GM18870 (cell line): Measurements from ENCODE around the gene TNFAIP8L3.
"Not testable (repeated sequence)": the region's sequence is repeated elsewhere in the genome, so short reads cannot be mapped to it uniquely, and the experiment has no call there.

ENCODE experiments used
- ATAC-seq: cut with Tn5 transposase; IDR thresholded peaks from one replicate; pipeline ENCODE4 v1.9.1; 2021; ENCODE audit warnings: moderate library complexity; ENCODE audit not compliant: unreplicated experiment

TNFAIP8L3 gene

DNA sequence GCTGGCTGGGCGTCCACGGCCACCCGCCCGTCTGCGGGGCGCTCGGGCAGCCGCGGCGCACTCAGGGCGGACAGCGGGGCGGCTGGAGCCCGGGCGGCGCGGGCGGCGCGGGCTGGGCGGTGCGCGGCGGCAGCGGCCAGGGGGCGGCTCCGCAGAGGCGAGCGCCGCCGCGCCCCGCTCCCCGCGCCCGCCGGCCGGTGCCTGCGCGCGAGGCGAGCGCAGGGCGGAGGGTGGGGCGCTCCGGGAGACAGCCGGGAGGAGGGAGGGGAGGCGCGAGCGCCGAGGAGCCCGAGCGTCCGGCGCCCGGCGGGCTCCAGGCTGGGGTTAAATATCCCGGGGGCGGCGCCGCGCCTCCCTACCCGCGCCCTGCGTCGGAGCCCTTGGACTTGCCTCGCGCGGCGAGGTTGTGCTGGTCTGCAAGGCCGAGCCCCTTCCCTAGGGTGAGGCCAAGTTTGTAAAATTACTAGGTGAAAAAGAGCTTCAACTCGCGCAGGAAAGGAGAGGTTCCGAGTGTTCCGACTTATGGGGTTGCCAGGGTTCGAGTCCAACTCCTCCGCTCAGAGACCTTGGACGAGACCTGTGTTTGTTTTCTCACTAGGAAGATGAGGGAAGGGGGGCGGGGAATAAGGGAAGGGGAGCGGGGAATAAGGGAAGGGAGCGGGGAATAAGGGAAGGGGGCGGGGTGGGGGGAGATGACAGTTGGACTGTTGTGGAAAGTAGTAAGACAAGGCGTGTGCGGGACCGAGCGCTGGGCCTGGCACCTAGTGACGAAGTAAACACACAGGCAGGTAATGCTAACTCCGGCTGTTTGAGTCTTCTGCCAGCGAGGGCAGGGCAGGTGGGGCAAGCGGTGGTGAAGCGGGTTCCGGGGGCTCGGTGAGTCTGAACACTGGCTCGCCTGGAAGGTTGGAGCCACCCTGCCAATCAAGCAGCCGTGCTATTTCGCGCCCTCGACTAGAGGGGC, at the start of gene TNFAIP8L3:
Gene TNFAIP8L3, minus strand, starts transcription at position 301 of the 964 bp plus-strand sequence. CDS start 311 bp downstream, outside the sequence.
- no peak for ATAC-seq

DNA sequence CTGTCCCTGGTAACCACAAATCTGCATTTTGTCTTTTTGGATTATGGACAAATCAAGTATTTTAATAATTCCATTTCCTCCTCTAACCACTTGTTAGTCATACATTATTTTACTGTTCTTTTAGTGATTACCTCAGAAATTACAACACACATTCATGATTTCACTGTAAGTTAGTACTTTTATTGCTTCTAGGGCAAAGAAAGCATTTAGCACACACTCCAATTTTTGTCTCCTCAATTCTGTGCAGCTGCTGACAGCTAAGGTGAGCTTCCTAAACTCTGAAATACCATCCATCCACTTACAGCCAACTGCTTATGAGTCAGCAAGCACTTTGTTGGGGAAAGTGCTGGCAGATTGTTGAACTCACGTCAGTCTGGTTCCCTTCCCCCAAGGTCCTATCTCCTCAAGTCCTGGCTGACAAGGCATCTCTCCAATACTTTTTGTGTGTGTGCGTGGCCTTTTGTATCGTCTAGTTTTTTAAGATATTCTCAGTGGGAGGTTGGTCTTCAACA, 49.4 kb upstream of the TNFAIP8L3 start:
- no peak for ATAC-seq

DNA sequence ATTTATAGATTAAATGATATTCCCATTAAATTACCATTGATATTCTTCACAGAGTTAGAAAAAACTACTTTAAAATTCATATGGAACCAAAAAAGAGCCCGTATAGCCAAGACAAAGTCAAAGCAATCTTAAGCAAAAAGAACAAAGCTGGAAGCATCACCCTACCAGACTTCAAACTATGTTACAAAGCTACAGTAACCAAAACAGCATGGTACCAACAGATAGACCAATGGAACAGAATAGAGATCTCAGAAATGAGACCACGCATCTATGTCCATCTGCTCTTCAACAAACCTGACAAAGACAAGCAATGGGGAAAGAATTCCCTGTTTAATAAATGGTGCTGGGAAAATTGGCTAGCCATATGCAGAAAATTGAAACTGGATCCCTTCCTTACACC, 45.6 kb upstream of the TNFAIP8L3 start:
- not testable (repeated sequence) for ATAC-seq

DNA sequence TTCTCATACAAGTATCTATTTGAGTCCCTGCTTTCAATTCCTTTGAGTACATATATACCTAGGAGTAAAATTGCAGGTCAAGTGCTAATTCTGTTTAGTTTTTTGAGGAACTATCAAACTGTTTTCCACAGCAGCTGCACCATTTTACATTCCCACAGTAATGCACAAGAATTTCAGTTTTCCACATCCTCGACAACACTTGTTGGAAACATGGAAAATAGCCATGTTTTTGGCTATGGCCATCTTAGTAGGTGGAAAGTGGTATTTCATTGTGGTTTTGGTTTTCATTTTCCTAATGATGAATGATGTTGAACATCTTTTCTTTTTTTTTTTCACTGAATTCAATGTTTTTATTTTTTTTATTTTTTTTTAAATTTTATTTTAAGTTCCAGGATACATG, 44.4 kb upstream of the TNFAIP8L3 start:
- no peak for ATAC-seq

DNA sequence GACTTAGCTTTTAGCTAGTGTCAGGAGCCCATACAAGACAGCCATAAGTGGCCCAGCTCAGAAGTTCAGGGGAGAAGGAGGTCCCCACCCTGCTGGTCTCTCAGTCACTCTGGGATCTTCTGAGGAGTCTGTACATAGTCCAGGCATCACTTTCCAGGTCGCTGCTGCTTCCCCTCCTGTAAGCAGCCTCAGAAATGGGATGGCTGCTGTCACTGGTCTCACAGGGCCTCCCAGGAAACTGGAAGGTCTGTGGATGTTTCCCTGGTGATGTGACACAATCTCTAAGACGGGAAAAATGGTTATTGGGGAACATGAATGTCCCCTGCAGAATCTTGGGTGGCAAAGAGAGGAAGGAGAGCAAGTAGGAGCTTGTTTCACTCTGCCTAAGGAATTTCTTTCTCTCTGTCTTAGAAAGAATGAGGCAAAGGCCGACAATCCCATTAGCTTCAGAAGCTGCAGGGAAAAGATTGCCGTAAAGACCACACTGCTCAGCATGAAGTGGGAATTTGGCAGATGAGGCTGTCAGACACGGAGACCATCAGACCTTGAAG, 43.2 kb upstream of the TNFAIP8L3 start:
- no peak for ATAC-seq

DNA sequence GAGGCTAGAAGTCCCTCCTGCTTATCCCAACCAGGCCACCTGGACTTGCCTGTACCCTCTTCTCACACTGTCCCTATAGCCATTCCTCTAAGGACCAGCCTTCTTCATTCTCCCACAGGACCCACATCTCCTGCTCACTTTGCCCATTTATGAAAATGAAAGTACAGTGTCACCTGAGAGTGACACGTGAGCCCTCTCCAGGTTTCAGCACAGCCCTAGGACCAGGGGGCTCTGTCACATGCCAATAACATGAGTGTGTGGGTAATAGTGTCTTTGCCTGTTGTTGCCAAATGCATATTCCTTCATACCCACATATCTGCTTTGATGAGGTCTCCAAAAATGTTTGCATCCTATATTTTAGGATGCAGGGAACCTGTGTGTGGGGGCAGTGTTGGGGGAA, 42.3 kb upstream of the TNFAIP8L3 start:
- no peak for ATAC-seq

DNA sequence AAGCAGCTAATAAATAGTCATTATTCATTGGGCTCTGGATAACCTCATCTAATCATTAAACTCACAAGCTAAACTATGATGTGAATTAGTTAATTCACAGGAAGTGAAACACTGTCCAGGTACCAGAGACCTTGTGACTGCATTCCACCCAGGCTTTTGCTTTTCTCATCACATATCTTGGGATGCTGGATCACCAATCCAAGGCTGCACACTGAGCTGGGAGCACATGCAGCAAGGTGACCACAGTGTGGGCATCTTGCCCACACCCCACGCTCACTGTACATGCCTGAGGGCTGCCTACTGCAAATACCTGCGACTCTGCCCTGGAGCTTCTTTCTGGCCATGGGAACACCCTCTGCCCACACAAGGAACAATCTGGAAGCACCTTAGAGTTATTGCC, 40.6 kb upstream of the TNFAIP8L3 start:
- ATAC-seq, result no peak

DNA sequence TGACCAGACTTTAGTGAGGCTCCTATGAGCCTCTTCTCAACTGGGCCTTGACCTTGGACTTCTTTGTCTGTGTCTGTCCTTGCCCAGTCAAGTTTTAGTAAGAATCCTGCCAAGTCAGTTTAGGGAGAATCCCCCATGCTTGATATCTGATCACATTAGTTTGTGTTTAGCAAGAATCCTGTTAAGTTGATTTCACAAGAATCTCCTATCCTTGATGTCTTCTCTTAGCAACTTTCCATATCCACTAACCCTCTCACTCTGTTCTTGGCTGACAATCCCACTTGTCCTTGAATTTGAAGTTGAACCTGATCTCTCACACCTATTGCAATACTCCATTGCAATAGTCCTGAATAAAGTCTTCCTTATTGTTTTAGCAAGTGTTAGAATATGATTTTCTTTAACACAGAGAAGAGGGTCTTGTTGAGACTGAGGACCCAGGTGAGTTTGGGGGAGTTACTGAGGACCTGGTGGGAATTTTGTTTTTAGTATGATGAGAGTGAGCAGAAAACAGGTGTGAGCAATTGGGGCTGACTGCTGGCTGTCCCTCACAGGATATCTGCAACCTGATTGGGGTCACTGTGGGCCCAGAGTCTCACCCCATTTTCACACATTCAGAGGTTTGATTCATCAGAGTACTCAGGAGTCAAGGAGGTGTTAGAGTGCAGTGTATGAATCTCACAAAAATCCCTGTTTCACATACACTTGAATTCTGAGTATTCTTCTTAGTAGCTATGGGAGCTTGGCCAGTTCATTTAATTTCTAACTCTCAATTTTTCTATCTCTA, 39.9 kb upstream of the TNFAIP8L3 start:
- no peak for ATAC-seq

DNA sequence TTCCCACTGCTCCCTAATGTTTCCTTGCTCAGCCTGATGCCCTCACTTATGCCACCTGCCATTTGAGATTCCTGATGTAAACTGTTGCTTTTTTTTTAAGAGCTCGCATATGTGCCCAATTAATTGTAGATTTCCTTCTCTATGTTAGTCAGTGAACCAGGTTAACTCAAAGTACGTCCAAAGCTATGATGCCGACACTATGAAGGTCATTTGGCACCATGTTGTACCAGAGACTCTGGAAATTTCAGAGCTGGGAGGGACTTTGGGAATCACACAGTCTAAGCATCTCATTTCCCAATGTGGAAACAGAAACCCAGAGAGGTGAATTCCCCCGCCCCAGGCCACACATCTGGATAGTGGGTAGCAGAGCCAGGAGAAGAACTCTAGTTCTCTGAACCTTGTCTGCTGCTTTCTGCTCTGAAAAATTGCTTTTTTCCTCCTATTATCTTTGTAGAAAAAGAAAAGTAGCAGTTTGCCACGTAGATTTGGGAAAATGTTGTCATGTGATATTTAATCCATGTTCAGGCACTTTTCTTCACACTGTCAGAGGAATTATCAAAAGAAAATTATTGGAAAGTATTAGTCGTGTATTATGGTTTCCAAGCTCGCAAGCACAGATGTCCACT, 38.5 kb upstream of the TNFAIP8L3 start:
- ATAC-seq, result no peak

DNA sequence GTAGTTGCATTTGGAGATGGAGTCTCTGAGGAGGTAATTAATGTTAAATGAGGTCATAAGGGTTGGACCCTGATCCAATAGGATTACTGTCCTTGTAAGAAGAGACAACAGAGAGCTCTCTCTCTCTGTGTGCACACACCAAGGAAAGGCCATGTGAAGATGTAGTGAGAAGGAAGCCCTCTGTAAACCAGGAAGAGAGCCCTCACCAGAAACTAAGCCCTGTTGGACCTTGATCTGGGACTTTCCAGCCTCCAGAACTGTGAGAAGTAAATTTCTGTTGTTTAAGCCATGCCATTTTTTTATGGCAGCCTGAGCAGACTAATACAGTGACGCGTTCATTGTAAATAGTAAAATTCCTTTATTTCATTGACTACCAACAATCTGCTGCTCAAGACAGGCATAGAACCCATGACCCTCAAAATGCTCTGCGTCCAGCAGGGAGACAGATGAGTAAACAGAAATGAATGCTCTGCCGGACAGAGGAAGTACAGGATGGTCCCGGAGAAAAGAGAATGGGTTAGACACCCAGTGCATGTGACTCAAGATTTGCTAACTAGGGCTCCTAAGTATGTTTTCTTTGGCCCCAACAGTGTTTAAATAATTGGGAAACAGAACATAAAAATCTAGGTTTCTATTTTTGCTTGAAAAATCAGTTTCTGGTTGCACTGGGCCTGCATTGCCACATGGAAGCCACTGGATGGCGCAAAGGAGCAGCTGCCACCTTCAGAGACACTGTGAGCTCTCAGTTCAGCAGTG, 37.9 kb upstream of the TNFAIP8L3 start:
- no peak for ATAC-seq

DNA sequence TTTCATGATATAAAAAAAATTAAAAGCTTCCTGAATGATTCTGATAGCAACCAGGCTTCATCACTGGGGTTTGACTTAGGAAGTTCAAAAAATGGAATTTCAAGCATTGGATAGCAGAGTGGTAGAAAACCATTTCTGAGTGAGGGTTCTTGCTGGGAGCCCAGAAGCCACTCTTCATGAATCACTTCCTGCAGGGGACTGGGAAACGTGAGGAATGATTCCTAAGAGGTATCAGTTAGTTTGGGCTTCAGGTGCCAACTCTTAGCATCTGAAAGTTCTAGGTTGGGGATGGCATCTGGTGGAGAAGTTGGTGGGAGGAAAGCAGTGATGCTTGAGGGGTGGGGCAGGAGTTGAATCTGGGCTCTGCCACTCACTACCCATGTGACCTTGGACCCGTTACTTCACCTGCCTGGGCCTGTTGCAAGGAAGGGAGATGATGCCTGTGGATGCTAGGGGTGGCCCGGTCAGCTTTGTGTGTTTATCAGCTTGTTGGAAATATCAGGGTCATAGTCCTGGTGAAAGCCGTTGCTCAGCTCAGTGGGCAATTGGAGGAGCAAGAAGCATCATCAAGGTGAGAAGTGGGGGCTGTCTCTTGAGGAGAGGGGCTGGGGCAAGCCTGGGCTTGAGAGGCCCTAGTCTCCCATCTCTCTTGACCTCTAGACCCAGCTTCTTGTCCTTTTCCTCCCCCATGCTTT, 37.0 kb upstream of the TNFAIP8L3 start:
- ATAC-seq, result no peak

DNA sequence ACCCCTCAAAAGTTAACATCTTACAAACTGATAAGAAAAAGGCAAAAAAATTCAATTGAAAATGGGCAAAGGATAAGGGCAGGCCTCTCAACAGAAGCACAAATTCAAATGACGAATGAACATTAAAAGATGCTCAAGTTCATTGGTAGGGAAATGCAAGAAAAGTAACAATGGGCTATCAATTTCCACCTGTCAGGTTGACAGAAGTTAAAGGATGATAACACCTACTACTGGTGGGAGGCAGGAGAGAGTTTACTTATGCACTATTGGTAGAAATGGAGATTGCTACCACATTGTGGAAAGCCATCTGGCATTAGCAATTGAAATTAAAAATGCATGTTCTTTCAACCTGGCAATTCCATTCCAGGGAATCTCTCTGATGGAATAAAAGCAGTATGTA, 35.6 kb upstream of the TNFAIP8L3 start:
- no peak for ATAC-seq

DNA sequence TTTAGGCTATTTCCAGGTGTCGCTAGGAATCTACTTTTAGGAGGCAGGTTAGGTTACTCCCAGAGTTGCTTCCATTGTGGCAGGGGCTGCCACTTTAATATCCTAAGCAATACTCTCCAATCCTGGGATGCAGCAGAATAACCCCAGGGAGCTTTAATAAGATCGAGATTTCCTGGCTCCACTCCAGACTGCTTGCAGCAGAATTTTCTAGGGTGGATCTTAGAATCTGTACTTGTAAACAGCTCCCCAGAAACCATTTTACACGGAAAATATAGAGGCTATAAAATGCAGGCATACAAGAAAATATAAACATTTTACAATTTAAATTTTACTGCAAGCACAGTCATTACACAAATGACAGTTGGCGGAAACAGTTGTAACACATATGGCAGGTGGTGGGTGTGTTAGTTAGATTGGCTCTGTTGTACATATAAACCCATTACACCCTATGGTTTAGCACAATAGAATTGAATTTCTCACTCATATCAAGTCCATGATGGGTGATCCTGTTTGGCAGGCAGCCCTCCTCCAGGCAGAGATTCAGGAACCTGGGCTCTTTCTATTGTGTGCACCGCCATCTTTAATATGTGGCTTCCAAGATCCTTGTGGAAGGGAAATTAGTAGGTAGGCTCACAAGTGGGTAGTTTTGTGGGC, 35.0 kb upstream of the TNFAIP8L3 start:
- no peak for ATAC-seq

DNA sequence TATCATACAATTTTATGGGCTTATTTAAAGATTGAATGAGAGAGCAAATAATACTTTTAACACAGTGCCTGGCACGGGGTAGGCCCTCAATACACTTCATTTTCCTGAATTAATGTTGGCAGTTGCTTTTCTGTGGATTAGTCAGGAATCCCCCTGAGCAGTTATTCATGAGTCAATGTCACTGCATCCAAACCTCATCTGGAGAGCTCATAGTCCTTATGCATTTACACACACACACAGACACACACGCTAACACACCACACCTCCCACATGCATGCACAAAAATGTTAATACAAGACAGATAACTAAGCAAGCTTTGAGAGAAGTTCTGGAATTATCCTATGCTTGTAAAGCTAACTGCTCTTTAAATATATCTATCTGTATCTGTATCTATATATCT, 34.0 kb upstream of the TNFAIP8L3 start:
- no peak for ATAC-seq

DNA sequence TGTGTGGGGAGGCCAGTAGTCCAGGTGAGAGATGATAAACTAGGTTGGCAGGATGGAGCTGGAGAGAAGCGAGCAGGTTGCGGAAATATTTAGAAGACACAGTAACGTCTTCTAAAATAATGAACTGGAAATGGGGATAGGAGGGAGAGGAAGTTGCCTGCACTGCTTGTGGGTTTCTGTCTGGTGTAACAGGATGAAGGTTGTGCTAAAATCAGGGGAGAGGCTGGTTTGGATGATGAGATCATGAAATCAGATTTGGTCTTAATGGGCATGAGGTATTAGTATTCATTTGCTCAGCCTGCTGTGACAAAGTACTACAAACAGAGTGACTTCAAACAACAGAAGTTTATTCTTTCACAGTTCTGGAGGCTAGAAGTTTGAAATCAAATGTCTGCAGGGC, 32.1 kb upstream of the TNFAIP8L3 start:
- ATAC-seq, result no peak

DNA sequence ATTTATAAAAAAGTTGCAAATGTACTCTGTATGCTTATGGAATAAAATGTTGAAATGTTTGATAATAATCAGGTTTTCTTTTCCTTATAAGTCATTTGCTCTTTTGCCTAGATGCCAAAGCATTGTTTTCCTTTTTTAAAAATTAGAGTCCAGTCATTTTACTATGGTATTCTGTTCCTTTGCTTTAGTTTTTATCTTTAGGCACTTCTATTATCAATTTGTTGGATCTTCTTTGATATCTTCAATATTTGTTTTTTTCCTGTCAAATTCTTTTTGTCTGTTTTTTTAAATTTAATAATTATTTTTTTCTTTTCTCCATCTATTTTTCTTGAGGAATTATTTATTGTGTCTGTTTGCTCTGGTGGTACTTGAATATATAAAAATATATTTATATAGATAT, 28.3 kb upstream of the TNFAIP8L3 start:
- not testable (repeated sequence) for ATAC-seq

DNA sequence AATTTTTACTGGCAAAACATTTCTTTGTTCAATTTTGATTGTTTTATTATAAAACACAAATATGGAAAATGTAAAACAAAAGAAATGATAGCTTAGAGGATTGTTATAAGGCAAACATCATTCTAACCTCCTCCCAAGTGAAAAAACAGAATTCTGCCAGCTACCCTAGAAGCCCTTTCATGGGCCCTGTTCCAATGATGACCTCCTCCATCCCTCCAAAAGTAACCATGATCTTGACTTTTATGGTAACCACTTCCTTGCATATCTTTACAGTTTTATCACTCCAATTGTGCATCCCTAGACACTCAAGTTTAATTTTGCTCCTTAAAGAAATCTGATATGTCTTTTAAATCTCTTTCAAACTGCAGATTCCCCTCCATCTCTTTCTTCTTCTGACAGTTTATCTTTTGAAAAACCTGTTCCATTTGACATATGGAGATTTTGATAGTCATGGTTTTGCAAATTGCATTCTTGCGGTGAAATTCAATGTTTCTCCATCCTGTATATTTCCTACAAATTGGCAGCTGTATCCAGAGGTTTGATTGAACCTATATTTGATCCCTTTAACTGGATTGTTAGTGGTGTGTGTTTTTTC, 27.0 kb upstream of the TNFAIP8L3 start:
- ATAC-seq, result no peak

DNA sequence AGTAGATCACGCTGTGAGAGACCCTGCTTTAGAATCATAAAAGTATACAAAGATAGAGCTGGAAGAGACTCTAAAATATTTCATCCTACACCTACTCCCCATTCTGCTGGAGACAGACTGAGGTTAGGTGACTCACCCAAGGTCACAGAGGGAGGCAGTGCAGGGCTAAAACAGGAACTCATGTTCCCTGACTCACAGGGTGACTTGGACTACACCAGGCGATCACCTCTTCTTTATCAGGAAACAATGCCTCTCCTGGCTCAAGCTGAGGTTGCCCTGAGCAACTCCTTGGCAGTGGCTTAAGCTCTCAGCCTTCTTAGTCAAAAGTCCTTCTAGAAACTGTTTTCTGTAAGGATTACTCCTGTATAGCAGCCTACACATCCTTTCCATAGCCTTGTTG, 26.4 kb upstream of the TNFAIP8L3 start:
- ATAC-seq, result no peak

DNA sequence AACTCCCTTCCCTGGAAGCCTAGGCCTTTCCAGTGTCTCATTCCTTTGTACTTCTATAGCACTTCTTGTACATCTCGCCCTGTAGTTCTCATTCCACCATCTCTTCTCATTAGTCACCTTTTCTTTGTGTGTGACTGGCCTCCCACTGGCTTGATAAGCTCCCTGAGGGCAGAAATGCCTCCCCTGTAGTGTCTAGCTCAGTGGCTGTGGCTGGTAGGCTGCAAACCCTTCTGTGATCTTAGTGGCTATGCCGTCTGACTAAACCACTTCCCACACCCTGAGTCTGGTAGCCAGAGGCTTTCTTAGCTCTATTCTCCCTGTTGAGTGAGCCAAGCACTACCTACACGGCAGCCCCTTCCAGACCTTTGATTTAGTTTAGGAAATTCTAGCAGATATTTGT, 24.4 kb upstream of the TNFAIP8L3 start:
- ATAC-seq, result no peak
